Astrocyte (in vitro differentiated cells and primary cell): ENCODE data around the gene MFAP1.

Experiments used
- CTCF ChIP-seq: IDR thresholded peaks from 2 replicates; pipeline ENCODE4 v1.5.1; 2011; ENCODE audit warnings: low read depth, mild to moderate bottlenecking, inconsistent platforms, low read length, moderate library complexity; ENCODE audit not compliant: insufficient read depth
- EZH2 ChIP-seq: IDR thresholded peaks from 2 replicates; pipeline ENCODE4 v1.6.1; 2012; ENCODE audit warnings: mild to moderate bottlenecking, low read length, inconsistent platforms; ENCODE audit not compliant: insufficient read depth

GRCh38 chr15:43774062-43774461 lies 50.4 kb downstream of the MFAP1 start:
- TF ChIP-seq CTCF (no peak), EZH2 (no peak)
